ENCODE results near the gene GTPBP1. TPM values are rescaled to one million over a fixed set of nuclear protein-coding genes. Genes with fewer than 3 reads are reported as not detected.

Gene GTPBP1
- total RNA-seq, 1 experiment from 2014 or later = 16.1 TPM

- DNase-seq (ENCODE audit: low read depth, low spot score) = no peak
- in situ Hi-C loops (cut with HindIII; ENCODE audit: low pct_unique_long_range_greater_than_20kb, low sequenced_read_pairs) = no loop called here
Observed at GRCh38 chr22:38750638-38751037, 44.9 kb downstream of the GTPBP1 start.

- DNase-seq (ENCODE audit: low read depth, low spot score) = no peak
- in situ Hi-C loops (cut with HindIII; ENCODE audit: low pct_unique_long_range_greater_than_20kb, low sequenced_read_pairs) = no loop called here
Observed at GRCh38 chr22:38751066-38751421, 45.3 kb downstream of the GTPBP1 start.

- in situ Hi-C loops (cut with HindIII; ENCODE audit: low pct_unique_long_range_greater_than_20kb, low sequenced_read_pairs) = no loop called here
Observed at GRCh38 chr22:38751422-38752346, 45.9 kb downstream of the GTPBP1 start.

GRCh38 chr22:38753948-38754750 lies 48.4 kb downstream of the GTPBP1 start:
- DNase-seq (ENCODE audit: low read depth, low spot score) = no peak
- in situ Hi-C loops (cut with HindIII; ENCODE audit: low pct_unique_long_range_greater_than_20kb, low sequenced_read_pairs) = no loop called here

More at GRCh38 chr22:38751422-38752346, 45.9 kb downstream of the GTPBP1 start:
- no peak for DNase-seq (ENCODE audit: low read depth, low spot score)

GRCh38 chr22:38754751-38755154 lies 49.0 kb downstream of the GTPBP1 start:
- in situ Hi-C loops (cut with HindIII; ENCODE audit: low pct_unique_long_range_greater_than_20kb, low sequenced_read_pairs) = no loop called here
- no peak for DNase-seq (ENCODE audit: low read depth, low spot score)

GRCh38 chr22:38755155-38755910 lies 49.6 kb downstream of the GTPBP1 start:
- DNase-seq (ENCODE audit: low read depth, low spot score) = peak; percentile 41
- in situ Hi-C loops (cut with HindIII; ENCODE audit: low pct_unique_long_range_greater_than_20kb, low sequenced_read_pairs) = no loop called here

GRCh38 chr22:38755911-38756532 lies 50.3 kb downstream of the GTPBP1 start, which contains the start of gene SUN2:
TSS of gene SUN2 (minus strand) at chr22:38755998. CDS start at chr22:38752628, 3,370 bp downstream.
- peak; percentile 84 for DNase-seq (ENCODE audit: low read depth, low spot score)
- in situ Hi-C loops (cut with HindIII; ENCODE audit: low pct_unique_long_range_greater_than_20kb, low sequenced_read_pairs) = no loop called here

GRCh38 chr22:38756711-38757463 lies 51.1 kb downstream of the GTPBP1 start:
- DNase-seq (ENCODE audit: low read depth, low spot score) = no peak
- in situ Hi-C loops (cut with HindIII; ENCODE audit: low pct_unique_long_range_greater_than_20kb, low sequenced_read_pairs) = no loop called here

- DNase-seq (ENCODE audit: low read depth, low spot score) = no peak
- in situ Hi-C loops (cut with HindIII; ENCODE audit: low pct_unique_long_range_greater_than_20kb, low sequenced_read_pairs) = no loop called here
Observed at GRCh38 chr22:38757464-38757757, 51.7 kb downstream of the GTPBP1 start.

GRCh38 chr22:38758276-38758945 lies 52.7 kb downstream of the GTPBP1 start:
- in situ Hi-C loops (cut with HindIII; ENCODE audit: low pct_unique_long_range_greater_than_20kb, low sequenced_read_pairs) = no loop called here
- no peak for DNase-seq (ENCODE audit: low read depth, low spot score)

GRCh38 chr22:38759005-38759404 lies 53.3 kb downstream of the GTPBP1 start:
- in situ Hi-C loops (cut with HindIII; ENCODE audit: low pct_unique_long_range_greater_than_20kb, low sequenced_read_pairs) = no loop called here

GRCh38 chr22:38760477-38761201 lies 54.9 kb downstream of the GTPBP1 start:
- in situ Hi-C loops (cut with HindIII; ENCODE audit: low pct_unique_long_range_greater_than_20kb, low sequenced_read_pairs) = no loop called here
- no peak for DNase-seq (ENCODE audit: low read depth, low spot score)

More at GRCh38 chr22:38759005-38759404, 53.3 kb downstream of the GTPBP1 start:
- DNase-seq (ENCODE audit: low read depth, low spot score) = no peak

GRCh38 chr22:38761202-38762162 lies 55.7 kb downstream of the GTPBP1 start:
- DNase-seq (ENCODE audit: low read depth, low spot score) = no peak
- in situ Hi-C loops (cut with HindIII; ENCODE audit: low pct_unique_long_range_greater_than_20kb, low sequenced_read_pairs) = no loop called here

GRCh38 chr22:38762551-38762983 lies 56.8 kb downstream of the GTPBP1 start:
- in situ Hi-C loops (cut with HindIII; ENCODE audit: low pct_unique_long_range_greater_than_20kb, low sequenced_read_pairs) = no loop called here
- no peak for DNase-seq (ENCODE audit: low read depth, low spot score)

Measured in SK-MEL-5 (cell line).